ENCODE data around the gene EML1.

The EML1 gene

GRCh38 chr14:99990268-99991170, 197.3 kb downstream of the EML1 start:
- Histone ChIP-seq H3K9me3 (ENCODE audit: control insufficient read depth in 5 of 5, low read length in 5 of 5) (peaks cover 0 to 3% (median 0%) of the 10 kb centered on the region in 5 donors), H3K4me1 (ENCODE audit: control insufficient read depth in 5 of 5, insufficient read depth in 5 of 5, low read length in 5 of 5) (no peaks in the 10 kb centered on the region), H3K27me3 (ENCODE audit: control insufficient read depth in 5 of 5, insufficient read depth in 4 of 5, low read length in 5 of 5) (no peaks in the 10 kb centered on the region), H3K27ac (ENCODE audit: low read depth, low read length) (no peak overlapping the region), H3K36me3 (ENCODE audit: control insufficient read depth in 5 of 5, insufficient read depth in 5 of 5, low read length in 5 of 5) (no peaks in the 10 kb centered on the region), H3K9ac (ENCODE audit: low read length in 5 of 5) (no peak overlapping the region), H3K4me3 (ENCODE audit: low read depth in 1 of 5, low read length in 5 of 5) (no peak overlapping the region)

- H3K9ac ChIP-seq (ENCODE audit: low read length in 5 of 5): no peak overlapping the region
- no peaks in the 10 kb centered on the region for H3K4me1 ChIP-seq (ENCODE audit: control insufficient read depth in 5 of 5, insufficient read depth in 5 of 5, low read length in 5 of 5)
- H3K27ac ChIP-seq (ENCODE audit: low read depth, low read length): no peak overlapping the region
- no peaks in the 10 kb centered on the region for H3K36me3 ChIP-seq (ENCODE audit: control insufficient read depth in 5 of 5, insufficient read depth in 5 of 5, low read length in 5 of 5)
- no peaks in the 10 kb centered on the region for H3K27me3 ChIP-seq (ENCODE audit: control insufficient read depth in 5 of 5, insufficient read depth in 4 of 5, low read length in 5 of 5)
- H3K4me3 ChIP-seq (ENCODE audit: low read depth in 1 of 5, low read length in 5 of 5): no peak overlapping the region
- peaks cover 0 to 3% (median 0%) of the 10 kb centered on the region in 5 donors for H3K9me3 ChIP-seq (ENCODE audit: control insufficient read depth in 5 of 5, low read length in 5 of 5)
Measured at GRCh38 chr14:99991331-99991730, 198.1 kb downstream of the EML1 start.

All from subcutaneous abdominal adipose tissue (tissue), 5 donors.